Mononuclear cell (primary cell): Measurements from ENCODE around the gene APBA2. TPM values are rescaled to one million over a fixed set of nuclear protein-coding genes. Genes with fewer than 3 reads are reported as not detected.

ENCODE experiments used
- H3K27me3 ChIP-seq: 2 replicates; pipeline ENCODE4 v1.6.0; 2011; ENCODE audit warnings: low read length, control low read depth; ENCODE audit not compliant: insufficient read depth
- H3K4me1 ChIP-seq: 2 replicates; pipeline ENCODE4 v1.5.1; 2011; ENCODE audit warnings: mild to moderate bottlenecking, low read length, control low read depth; ENCODE audit not compliant: insufficient read depth
- H3K4me3 ChIP-seq: 2 replicates; pipeline ENCODE4 v1.5.1; 2011; ENCODE audit warnings: mild to moderate bottlenecking, low read length, moderate library complexity
- H3K9me3 ChIP-seq: 2 replicates; pipeline ENCODE4 v1.5.1; 2011; ENCODE audit warnings: low read depth, mild to moderate bottlenecking, control low read depth, low read length
- total RNA-seq: library from RNA; depleted of rRNA; stranded (reverse); fragments of >200 nt; gene quantifications from one replicate; pipeline ENCODE4 v1.2.3, GENCODE V29; 2012

Gene APBA2
- total RNA-seq, 1 donor = 78.6 TPM

DNA sequence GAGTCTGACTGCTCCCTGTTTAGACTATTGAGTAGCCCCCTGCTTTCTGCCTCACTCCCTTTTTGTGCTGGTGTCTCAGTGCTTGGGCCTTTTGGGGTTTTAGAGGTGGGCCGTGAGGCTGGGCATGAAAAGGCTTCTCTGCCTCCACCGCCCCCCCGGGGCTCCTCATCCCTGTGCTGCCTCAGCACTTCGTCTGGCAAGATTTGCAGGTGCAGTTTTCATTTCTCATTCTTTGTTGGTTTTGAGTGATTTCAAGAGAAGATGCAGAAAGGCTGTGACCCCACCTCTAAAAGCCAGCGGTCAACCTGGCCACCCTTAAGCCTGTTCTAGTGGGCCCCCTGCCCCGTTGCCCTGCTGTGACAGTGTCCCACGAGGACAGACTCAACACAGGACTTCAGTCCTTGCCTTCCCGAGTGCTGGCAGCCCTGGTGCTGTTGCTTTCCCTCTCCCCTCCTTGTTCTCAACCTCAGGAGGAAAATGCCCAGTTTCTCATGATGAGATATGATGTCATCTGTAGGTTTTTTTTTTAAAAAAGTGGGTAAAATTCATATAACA, 38.0 kb downstream of the APBA2 start:
- Histone ChIP-seq H3K27me3 (no peaks in the 10 kb centered on the region), H3K4me3 (no peak overlapping the region), H3K4me1 (peaks cover 29% of the 10 kb centered on the region), H3K9me3 (no peaks in the 10 kb centered on the region)

DNA sequence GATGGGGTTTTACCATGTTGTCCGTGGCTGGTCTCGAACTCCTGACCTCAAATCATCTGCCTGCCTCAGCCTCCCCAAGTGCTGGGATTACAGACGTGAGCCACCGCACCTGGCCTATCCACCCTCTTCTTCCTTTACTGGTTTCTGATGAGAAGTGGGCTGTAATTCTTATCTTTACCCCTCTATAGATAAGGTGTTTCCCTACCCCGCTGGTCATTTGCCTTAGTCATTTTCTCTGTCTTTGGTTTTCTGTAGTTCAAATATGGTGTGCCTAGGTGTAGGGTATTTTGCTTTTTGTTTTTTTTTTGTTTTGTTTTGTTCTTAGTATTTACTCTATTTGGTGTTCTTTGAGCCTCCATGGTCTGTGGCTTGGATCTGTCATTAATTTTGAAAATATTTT, 41.3 kb downstream of the APBA2 start:
- Histone ChIP-seq H3K4me3 (no peak overlapping the region), H3K4me1 (peaks cover under 1% of the 10 kb centered on the region), H3K27me3 (no peaks in the 10 kb centered on the region), H3K9me3 (no peaks in the 10 kb centered on the region)

DNA sequence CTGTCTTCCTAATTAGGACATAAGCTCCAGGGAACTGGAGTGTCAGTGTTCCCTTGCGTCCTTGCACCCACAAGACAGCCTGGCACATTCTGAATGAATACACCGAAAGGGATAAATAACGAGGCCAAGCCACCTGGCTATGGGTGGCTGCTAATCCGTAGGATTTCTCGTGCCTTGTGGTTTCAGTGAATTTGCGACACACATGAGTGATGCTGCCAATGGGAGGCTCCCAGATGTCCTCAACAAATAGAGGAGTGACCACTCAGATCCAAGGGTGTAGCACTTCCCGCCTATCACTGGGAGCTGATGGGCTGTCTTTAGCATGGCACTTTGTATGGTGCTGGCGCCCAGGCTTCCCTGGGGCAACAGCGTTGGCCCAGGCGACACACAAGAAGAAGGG, 43.4 kb downstream of the APBA2 start:
- Histone ChIP-seq H3K4me3 (no peak overlapping the region), H3K9me3 (no peaks in the 10 kb centered on the region), H3K4me1 (no peaks in the 10 kb centered on the region), H3K27me3 (no peaks in the 10 kb centered on the region)

DNA sequence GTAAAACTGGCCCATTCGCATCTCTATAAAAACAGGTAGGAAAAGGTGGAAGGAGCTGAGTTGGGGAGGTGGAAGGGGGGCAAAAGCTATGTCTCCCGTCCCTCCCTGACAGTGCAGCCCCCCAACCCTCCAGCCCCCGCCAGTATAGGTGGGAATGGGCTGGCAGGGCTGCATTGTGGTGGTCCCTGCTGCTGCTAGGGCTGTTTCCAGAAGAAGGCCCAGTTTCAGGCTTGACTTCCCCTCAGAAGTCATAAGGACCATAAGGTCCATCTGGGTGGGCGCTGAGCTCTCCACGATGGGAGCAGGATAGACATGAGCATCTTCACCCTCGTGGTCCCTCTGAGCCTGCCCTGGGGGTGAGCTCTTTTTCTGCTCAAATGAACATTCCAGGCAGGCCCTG, 44.2 kb downstream of the APBA2 start:
- no peaks in the 10 kb centered on the region for H3K27me3 ChIP-seq
- H3K4me1 ChIP-seq = peaks cover 7% of the 10 kb centered on the region
- no peak overlapping the region for H3K4me3 ChIP-seq
- no peaks in the 10 kb centered on the region for H3K9me3 ChIP-seq

DNA sequence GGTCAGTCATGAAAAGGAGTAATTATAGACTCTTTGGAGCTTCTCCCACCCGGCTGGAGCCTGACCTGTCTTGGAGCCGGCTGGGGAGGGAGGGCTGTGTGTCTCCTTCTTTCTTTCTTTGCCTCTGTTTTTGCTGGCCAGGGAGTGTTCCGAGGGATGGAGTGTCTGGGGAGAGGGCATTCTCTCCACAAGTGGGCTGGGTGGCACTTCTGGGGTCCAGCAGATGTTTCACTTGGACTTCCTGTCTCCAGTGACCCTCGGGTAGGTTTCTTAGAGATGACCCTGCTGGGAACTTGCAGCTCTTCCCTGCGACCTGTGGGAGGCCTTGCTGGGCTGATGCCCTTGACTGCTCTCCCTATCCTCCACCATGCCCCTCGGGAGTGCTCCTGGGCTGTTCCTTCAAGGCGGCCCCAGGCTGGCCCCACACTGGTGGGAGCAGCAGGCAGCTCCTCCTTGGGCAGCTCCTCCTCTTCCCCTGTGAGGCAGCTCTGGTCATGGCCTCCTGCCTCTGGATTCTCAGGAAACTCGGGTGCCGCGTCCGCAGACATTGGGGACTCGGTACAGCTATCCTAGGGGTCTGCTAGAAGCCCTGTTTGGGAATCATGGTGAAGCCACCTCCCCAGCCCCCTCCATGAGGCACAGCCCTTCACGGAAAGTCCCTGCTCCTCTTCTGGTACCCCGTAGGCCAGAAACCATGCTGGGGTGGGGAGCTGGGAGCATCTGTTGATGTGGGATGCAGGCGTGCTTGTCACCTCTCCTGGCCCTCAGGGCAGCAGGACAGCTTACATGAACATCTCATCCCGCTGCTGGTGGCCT, 44.9 kb downstream of the APBA2 start:
- H3K4me1 ChIP-seq = peaks cover 14% of the 10 kb centered on the region
- no peak overlapping the region for H3K4me3 ChIP-seq
- no peaks in the 10 kb centered on the region for H3K9me3 ChIP-seq
- H3K27me3 ChIP-seq = no peaks in the 10 kb centered on the region

DNA sequence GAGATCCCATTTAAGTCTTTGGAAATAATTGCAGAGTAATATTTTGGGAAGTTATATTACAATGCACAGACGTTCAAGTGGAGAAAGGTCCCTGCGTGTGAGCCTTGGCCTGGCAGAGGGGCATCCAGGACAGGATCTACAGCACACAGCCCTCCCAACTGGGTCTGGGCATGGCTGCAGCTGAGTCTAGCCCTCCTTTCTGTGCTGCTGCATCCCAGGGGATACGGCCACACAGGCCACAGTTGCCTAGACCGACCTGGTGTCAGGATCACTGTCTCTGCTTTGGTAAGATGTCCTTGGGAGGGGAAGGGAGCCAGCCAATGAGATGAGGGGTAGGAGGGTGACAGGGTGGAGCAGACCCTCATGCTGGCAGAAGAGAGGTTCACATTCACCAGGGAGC, 46.1 kb downstream of the APBA2 start:
- Histone ChIP-seq H3K27me3 (no peaks in the 10 kb centered on the region), H3K4me1 (peaks cover 24% of the 10 kb centered on the region), H3K9me3 (no peaks in the 10 kb centered on the region), H3K4me3 (no peak overlapping the region)

DNA sequence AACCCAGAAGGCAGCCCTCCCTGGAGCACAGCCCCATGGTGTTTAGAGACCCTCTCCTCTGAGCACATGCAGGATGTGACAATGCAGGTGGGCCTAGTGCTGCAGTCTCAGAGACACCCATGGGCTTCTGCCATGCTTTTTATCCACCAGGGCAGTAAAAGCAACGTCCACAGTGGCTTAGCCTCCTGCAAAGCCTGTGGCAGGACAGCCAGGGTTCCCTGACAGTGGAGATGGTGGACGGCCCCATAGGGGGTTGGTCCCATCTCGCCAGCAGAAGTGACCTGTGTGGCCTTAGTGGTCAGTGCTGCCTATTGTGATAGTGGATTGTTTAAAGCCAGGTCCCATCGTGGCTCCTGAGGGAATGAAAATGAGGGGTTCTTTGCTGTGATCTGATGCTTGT, 46.6 kb downstream of the APBA2 start:
- H3K4me1 ChIP-seq = peaks cover 29% of the 10 kb centered on the region
- H3K27me3 ChIP-seq = no peaks in the 10 kb centered on the region
- no peak overlapping the region for H3K4me3 ChIP-seq
- H3K9me3 ChIP-seq = no peaks in the 10 kb centered on the region

DNA sequence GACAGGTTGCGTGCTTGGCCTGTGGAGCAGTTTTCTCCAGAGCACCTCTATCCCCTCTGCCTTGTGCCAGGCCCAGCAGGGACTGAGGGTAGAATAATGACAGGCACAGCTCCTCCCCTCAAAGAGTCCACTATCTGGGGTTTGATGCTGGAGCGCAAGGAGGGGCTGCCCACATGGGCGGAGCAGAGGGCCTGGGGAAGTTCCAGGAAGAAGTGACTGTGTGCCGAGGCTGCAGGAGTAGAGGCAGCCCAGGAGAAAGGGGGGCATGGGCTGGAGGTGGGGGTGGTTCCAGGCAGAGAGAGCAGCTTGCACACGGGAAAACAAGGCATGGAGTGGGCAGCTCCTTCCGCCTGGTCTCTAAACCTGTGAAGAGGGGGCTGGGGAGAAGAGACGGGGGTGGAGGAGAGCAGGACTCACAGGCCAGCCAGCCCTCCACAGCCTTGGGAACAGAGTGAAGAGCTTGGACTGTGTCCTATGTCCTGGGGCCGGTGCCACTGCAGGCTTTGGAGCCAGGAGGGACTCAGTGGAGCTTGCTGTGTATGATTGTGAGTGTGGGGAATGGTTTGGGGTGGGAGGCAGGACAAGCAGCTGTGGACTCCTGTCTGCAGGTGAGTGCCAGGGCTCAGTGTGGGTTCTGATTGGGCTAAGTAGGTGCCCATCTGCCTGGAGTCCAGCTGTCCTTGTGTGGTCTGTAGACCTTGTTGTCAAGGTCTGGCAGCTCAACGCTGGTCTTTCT, 48.1 kb downstream of the APBA2 start:
- Histone ChIP-seq H3K4me1 (peaks cover 44% of the 10 kb centered on the region), H3K9me3 (no peaks in the 10 kb centered on the region), H3K4me3 (no peak overlapping the region), H3K27me3 (no peaks in the 10 kb centered on the region)

DNA sequence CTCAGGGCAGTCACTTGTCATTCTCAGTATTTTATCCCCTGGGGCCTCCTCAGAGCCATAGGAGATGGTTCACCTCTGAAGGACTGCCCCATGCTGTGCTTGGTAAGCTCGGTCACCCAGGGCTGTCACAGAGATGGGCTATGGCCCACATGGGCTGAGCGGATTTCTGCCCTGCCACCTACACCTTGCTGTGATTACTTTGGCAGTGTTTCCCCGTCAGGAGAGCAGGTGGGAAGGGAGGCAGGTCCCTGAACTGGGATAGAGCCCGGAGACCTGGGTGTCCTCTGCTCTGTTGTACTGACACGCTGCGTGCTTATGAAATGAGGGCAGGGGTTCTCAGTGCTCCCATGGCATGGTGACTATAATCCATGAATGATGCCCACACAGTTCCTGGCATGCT, 48.9 kb downstream of the APBA2 start:
- Histone ChIP-seq H3K27me3 (no peaks in the 10 kb centered on the region), H3K4me3 (no peak overlapping the region), H3K9me3 (no peaks in the 10 kb centered on the region), H3K4me1 (peaks cover 47% of the 10 kb centered on the region)

DNA sequence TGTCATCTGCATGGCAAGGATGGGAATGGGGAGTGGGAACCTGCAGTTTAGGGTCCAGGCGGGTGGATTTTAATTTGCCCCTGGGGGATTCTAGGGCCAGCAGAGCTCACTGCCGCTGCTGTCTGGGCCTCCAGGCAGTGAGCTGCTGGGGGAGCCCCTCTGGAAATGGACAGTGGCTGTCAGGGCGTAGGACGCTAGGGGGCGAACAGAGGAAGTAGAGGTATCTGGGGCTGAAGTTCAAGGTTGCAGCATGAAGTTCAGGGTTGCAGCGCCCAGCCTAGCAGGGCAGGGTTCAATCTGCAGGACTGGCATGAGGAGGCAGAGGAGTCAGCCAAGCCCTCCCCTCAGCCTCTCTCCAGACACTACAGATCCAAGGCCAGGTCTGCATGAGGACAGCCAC, 49.5 kb downstream of the APBA2 start:
- Histone ChIP-seq H3K27me3 (no peaks in the 10 kb centered on the region), H3K4me3 (no peak overlapping the region), H3K4me1 (peaks cover 51% of the 10 kb centered on the region), H3K9me3 (no peaks in the 10 kb centered on the region)

DNA sequence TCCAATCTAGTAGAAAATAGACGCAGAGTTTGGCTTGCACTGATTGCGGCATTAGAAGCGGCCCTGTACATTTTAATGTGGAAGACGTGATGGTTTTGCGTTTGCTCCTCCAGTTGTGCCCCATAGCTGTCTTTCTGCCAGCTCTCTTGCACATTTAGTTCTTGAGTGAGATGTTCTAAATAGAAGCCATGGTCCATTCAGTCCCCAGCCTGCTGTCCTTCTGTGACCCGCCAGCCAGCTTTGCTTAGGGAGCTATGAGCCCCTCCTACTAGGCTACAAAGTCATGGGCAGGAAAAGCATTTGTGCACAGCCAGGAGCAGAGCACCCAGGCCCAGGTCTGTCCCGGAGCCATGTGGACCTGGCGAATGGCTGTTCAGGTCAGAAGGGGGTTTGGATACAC, 50.3 kb downstream of the APBA2 start:
- H3K9me3 ChIP-seq = no peaks in the 10 kb centered on the region
- no peaks in the 10 kb centered on the region for H3K27me3 ChIP-seq
- H3K4me3 ChIP-seq = no peak overlapping the region
- H3K4me1 ChIP-seq = peaks cover 57% of the 10 kb centered on the region

DNA sequence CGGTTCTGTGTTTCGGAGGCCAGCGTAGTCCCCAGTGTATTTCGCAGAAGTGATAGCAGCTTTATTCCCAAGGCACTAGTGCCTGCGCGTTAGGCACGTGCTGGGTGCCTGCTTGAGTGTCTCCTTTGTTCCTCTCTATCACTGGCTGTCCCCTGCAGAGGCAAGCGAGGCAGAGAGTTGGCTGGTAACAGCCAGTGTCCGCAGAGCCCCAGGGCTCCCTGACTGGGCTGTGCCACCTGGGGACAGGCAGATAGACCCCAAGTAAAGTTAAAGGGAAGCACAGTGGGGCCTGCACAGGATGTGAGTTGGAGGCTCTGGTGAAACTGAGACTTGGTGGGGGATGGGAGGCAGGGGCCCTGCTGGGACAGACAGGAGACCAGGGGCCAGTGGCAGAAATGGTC, 50.7 kb downstream of the APBA2 start:
- H3K4me3 ChIP-seq = no peak overlapping the region
- no peaks in the 10 kb centered on the region for H3K9me3 ChIP-seq
- H3K27me3 ChIP-seq = no peaks in the 10 kb centered on the region
- peaks cover 61% of the 10 kb centered on the region for H3K4me1 ChIP-seq

DNA sequence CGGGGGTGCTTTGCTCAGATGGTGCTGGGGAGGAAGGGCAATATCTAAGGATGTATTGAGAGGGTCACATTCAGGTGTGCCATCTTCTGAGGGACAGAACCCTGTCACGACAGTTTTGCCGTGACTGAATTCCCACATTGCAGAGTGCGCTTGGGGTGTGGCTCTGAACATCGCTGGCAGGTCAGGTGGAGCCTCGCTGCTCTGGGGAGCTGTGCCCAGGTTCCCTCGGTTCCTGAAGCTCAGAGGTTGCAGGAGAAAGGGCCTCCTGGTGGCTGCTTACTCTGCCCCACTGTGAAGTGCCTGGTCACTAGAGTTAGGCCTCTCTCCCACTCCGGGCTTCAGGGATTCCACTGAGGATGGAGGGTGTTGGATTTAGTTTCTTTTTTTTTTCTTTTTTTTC, 51.5 kb downstream of the APBA2 start:
- Histone ChIP-seq H3K4me3 (no peak overlapping the region), H3K4me1 (peaks cover 69% of the 10 kb centered on the region), H3K9me3 (no peaks in the 10 kb centered on the region), H3K27me3 (no peaks in the 10 kb centered on the region)

DNA sequence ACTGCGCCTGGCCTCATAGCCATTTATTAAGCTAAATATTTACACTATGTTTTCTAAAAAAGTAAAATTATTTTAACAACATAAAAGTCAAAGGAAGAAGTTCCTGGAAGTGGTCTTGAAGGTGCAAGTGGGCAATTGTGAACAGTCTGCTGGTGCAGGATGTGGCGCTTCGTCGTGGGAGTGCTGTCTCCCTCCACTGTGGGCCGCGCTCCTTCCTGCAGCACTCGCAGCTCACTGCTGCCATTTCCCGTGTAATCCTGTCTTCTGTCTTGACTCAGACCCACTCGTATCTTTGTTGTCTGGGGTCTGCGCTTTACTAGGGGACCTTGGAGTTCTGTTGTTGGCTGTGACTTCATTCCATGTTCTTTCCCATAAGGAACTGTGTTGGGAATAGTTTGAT, 56.3 kb downstream of the APBA2 start:
- H3K4me1 ChIP-seq = peaks cover 62% of the 10 kb centered on the region
- H3K9me3 ChIP-seq = no peaks in the 10 kb centered on the region
- H3K27me3 ChIP-seq = no peaks in the 10 kb centered on the region
- H3K4me3 ChIP-seq = no peak overlapping the region

DNA sequence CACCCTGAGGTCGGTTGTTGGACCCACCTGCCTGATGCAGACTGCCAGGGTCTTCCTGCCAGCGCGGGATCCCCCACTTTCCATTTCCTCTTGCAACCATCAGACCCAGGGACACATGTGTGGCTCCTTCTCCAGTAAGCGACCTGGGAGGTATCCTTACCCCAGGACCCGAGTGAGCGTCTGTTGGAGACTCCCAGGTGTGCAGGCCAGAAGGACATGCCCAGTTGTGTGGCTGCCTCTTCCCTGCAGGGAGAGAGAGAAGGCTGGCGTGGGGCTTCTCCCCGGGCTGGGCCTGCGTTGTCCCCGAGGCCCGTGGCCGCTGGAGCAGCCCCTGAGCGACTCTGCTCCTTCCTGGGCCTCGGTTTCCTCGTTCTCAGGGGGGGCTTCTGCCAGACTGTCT, 56.8 kb downstream of the APBA2 start:
- peaks cover 62% of the 10 kb centered on the region for H3K4me1 ChIP-seq
- no peaks in the 10 kb centered on the region for H3K27me3 ChIP-seq
- H3K9me3 ChIP-seq = no peaks in the 10 kb centered on the region
- no peak overlapping the region for H3K4me3 ChIP-seq
